Skeletal muscle cell (primary cell): ENCODE data around the gene ZNF281.
"Not testable (repeated sequence)": the region's sequence is repeated elsewhere in the genome, so short reads cannot be mapped to it uniquely, and the experiment has no call there.

Source experiments
- DNase-seq: peaks from one replicate; pipeline ENCODE4 v3.0.0-alpha.2; 2010; ENCODE audit warnings: low read depth
- H3K4me3 ChIP-seq: 2 replicates; pipeline ENCODE4 v1.5.1; 2011; ENCODE audit warnings: low read depth, mild to moderate bottlenecking, control low read depth, low read length, moderate library complexity

The ZNF281 gene, protein sequence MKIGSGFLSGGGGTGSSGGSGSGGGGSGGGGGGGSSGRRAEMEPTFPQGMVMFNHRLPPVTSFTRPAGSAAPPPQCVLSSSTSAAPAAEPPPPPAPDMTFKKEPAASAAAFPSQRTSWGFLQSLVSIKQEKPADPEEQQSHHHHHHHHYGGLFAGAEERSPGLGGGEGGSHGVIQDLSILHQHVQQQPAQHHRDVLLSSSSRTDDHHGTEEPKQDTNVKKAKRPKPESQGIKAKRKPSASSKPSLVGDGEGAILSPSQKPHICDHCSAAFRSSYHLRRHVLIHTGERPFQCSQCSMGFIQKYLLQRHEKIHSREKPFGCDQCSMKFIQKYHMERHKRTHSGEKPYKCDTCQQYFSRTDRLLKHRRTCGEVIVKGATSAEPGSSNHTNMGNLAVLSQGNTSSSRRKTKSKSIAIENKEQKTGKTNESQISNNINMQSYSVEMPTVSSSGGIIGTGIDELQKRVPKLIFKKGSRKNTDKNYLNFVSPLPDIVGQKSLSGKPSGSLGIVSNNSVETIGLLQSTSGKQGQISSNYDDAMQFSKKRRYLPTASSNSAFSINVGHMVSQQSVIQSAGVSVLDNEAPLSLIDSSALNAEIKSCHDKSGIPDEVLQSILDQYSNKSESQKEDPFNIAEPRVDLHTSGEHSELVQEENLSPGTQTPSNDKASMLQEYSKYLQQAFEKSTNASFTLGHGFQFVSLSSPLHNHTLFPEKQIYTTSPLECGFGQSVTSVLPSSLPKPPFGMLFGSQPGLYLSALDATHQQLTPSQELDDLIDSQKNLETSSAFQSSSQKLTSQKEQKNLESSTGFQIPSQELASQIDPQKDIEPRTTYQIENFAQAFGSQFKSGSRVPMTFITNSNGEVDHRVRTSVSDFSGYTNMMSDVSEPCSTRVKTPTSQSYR

DNA sequence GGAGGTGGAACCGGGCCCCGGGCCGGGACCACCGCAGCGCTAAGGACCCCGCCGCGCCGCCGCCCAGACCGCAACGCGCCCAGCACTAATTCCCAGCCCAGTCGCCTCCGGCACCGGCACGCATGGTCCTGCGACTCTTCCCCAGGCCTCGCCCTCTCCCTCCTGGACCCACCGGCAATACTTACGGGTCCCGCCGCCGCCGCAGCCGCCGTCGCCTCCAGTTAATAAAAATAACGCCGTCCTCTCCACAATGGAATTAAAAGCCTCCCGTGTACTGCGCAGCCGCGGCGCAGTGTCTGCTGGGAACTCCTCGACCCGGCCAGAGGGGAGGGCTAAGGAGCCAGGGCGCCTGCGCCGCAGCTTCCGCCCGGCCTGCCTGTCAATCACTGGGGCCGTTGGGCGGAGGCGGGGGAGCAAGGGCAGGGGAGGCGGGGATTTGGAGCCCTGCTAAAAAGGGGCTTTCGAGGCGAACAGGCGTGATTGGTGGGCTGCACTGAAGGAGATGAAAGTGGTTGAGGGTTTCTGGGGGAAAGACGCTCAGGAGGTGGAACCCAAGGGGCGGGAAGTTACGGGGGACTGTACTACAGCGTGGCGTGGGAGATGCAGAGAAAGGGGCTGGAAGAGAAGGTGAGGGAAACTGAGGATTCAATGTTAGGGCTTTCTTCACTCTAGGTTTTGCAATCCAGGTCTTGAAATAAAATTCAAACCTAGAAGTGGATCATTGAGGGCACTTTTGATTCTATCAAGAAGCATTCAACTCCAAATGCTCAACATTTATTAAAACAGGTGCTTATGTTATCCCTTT, at the start of gene ZNF281:
ZNF281 (minus strand) TSS at position 276 of the 805 bp plus-strand sequence. CDS start 331 bp downstream, outside the sequence.
- H3K4me3 ChIP-seq, result peak within 1 kb of the TSS; percentile 76
- peak; percentile 74 for DNase-seq

DNA sequence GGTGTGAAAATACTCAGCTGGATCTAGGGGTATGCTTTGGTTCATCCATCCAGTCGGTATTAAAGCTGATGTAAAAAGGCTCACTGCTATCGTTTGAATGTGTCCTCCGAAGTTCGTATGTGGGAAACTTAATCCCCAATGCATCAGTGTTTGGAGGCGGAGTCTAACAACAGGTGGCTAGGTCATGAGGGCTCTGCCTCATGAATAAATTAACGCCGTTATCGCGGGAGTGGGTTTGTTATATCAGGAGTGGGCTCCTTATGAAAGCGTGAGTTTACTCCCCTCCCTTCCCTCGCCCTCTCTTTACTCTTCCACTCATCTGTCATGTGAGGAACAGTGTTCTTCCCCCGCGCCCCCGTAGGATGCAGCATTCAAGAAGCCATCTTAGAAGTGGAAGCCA, 48.9 kb upstream of the ZNF281 start:
- DNase-seq, result no peak
- no peak overlapping the region for H3K4me3 ChIP-seq

DNA sequence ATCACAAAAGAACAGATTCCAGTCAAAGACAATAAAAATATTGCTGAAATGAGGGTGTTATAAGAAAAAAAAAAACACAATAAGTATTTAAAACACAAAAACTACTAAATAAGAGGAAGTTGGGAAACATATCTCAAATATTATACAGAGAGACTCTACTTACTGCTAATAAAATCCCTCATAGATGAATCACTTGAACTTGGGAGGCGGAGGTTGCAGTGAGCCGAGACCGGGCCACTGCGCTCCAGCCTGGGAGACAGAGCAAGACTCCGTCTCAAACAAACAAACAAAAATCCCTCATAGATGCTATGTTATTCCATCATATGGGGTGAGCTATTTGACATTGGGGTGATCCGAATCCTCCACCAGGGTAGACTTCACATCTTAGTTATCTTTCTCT, 48.0 kb upstream of the ZNF281 start:
- no peak overlapping the region for H3K4me3 ChIP-seq
- no peak for DNase-seq

DNA sequence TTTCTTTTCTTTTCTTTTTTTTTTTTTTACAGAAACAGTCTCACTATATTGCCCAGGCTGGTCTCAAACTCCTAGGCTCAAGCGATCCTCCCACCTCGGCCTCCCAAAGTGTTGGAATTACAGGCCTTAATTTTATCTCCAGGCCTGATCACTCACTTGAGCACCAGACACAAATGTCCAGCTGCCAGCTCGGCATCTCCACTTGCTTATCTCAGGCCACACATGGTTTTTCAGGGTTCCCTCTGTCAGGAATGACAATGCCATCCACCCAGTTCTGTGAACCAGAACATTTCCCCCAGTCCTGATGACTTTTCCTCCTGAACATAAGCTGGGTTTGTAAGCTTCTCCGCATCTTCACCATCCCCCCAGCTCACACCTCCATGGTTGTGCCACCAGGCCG, 44.6 kb upstream of the ZNF281 start:
- H3K4me3 ChIP-seq, result no peak overlapping the region
- no peak for DNase-seq

DNA sequence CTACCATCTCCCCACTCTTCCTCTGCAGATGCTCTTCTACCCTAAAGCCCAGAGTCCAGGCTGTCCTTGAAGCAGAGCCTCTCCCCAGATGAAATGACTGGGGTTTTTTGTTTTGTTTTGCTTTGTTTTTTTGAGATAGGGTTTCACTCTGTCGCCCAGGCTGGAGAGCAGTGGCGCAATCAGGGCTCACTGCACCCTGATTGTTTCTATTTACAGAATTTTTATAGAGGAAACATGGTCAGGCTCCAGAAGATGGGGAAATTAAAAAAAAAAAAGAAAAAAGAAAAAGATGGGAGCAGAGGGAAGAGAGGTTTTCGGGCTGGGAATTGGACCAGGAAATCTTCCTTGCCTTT, 43.7 kb upstream of the ZNF281 start:
- DNase-seq, result no peak
- no peak overlapping the region for H3K4me3 ChIP-seq

DNA sequence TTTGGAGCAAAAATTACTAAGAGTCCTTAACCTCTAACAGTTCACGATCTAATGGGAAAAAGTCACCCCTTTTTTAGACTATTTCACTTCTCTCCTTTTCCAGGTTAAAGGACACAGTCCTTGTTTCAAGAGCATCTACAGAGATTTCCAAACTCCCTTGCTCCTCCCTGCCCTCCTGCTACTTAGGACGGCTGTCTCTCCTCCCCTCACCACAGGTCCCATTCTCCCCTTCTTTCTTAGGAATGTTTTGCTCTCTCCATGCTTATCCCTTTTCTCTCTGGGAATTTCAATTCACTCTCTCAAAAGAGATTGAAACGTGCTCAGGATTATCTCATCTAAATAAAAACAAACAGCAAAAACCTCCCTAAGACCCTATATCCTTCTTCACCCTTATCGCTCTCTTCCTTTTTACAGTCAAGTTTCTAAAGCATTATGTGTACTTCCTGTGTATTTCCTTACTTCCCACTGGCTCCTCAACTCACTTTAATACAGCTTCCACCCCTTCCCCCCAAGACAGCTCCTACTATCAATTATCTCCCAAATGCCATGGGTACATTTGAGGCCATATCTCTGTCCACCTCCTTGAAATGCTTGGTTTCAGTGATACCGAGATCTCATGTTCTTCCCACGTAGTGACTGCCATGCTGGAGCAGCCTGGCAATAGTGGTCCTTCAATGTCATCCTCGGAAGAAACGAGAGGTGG, 43.2 kb upstream of the ZNF281 start:
- no peak for DNase-seq
- H3K4me3 ChIP-seq, result no peak overlapping the region

DNA sequence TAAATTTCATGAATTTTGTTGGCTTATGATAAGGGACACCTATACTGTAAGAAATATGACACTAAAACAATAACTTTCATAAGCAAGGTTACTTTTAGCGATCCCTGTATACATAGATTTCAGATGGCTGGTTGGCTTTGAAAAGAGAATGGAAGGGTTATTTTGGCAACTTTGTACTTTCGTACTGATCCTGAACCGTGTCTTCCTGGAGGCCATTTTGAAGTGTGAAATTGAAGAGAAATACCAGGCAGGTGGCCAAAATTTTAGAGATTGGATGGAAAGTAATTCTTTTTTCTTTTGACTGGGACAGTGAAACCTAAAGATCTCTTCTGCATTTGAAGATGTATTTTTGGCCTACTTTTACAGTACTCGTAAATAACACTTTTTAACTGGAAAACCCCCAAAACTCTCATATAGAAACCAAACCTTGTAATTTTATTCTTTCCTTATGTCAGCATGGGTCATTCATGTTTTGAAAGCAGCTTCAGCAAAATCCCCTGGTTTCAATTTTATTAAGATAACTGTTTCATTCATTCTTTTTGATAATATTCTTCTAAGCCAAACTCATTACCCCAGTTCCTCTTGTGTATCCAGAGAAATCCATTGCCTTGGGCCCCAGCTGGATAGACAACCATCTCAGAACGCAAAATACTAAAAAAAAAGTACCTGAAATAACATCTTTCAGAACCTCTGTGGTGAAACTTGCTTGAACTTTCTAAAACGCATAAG, 38.4 kb upstream of the ZNF281 start:
- no peak for DNase-seq

DNA sequence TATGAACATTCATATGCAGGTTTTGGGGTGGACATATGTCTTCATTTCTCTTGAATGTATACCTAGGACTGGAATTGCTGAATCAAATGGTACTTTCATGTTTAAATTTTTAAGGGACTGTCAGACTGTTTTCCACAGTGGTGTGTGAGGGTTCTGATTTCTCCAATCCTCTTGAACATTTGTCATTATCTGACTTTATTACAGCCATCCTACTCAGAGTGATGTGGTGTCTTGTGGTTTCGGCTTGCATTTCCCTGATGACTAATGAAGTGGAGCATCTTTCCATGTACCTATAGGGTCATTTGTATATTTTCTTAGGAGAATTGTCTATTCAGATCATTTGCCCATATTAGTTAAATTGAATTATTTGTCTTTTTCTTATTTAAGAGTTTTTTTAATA, 35.4 kb upstream of the ZNF281 start:
- DNase-seq, result peak; percentile 68
- H3K4me3 ChIP-seq, result no peak overlapping the region

More for the DNA sequence above, 38.4 kb upstream of the ZNF281 start:
- no peak overlapping the region for H3K4me3 ChIP-seq

DNA sequence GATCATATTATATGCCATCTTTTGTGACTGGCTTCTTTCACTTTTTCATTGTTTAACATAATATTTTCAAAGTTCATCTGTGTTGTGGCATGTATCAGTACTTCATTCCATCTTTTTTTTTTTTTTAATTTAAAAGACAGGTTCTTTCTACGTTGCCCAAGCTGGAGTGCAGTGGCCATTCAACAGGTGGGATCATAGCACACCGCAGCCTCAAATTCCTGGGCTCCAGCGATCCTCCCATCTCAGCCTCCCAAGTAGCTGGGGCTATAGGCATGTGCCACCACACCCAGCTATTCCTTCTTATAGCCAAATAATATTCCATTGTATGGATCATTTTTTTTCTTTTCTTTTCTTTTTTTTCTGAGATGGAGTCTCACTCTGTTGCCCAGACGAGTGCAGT, 34.6 kb upstream of the ZNF281 start:
- no peak for DNase-seq
- H3K4me3 ChIP-seq, result no peak overlapping the region

DNA sequence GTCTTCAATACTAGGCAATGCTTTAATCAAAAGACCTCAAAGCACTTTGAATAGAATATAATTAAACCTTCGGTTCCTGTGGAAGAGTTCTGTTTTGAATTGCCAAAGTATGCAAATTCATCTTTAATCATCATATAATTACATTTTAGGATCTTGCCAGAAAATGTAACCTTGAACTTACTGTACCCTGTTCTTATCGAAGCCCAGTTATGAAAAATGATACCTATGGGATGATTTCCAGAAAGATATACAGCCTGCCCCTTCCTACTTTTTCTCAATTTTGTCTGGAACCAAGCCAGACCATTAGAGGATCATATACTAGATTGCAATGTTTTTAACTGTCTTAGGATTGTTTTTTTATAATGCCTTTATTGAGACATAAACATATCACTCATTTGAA, 34.0 kb upstream of the ZNF281 start:
- DNase-seq, result no peak
- H3K4me3 ChIP-seq, result no peak overlapping the region

DNA sequence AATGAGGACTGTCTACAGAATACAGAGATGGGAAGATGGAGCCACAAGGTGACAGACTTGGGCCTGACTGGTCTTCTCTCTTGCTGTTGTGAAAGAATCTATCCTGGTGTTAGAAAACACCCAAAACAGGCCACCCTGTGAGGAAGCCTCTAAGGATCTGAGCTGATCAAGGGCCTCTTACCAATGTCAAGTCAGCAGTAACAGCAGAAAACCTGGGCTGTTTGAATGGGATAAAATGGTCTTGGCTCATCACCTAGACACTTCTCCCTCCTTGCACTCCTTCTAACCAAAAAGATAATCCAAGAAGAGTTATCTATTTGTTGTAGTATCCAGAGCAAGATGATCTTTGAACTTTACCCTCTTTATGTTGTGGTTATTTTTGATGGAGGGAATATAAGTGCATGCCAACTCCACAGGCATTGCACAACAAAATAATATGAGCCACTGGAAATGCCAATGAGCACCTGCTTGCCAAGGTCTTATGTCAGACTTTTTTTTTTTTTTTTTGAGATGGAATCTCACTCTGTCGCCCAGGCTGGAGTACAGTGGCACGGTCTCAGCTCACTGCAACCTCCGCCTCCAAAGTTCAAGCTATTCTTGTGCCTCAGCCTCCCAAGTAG, 32.8 kb upstream of the ZNF281 start:
- H3K4me3 ChIP-seq, result no peak overlapping the region
- no peak for DNase-seq

DNA sequence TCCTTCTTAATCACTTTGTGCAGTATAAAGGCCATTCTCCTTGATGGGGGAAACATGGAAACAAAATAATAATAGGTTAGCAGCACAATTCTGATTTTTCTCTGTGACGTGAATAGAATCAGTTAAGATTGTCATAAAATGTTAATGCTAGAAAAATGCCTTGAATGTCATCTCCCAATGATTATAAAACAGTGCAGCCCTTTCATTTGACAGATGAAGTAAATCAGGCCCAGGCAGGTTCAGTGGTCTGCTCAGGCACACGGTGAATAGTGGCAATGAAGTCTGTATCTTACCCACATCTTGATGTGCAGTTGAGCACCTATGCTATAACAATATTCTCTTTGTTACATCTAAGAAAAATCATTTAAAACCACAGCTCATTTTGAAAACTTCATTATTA, 32.2 kb upstream of the ZNF281 start:
- H3K4me3 ChIP-seq, result no peak overlapping the region
- no peak for DNase-seq

DNA sequence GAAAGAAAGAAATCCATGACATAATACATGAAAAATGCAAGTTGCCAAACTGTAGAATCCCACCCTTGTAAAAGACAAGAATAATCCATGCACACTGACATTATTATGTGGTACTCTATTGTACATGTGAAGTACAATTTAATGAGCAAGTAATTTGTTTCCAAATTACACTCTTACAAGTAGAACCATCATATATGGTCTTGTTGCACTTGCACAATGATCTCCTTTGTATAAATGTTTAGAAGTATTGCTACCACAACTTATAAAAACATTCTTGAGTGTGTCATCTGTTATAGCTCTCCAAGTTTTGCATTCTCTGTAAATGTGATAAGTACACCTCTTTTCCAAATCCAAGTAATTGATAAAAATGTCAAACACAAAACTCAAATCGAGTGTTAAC, 29.1 kb upstream of the ZNF281 start:
- no peak for DNase-seq
- H3K4me3 ChIP-seq, result no peak overlapping the region

DNA sequence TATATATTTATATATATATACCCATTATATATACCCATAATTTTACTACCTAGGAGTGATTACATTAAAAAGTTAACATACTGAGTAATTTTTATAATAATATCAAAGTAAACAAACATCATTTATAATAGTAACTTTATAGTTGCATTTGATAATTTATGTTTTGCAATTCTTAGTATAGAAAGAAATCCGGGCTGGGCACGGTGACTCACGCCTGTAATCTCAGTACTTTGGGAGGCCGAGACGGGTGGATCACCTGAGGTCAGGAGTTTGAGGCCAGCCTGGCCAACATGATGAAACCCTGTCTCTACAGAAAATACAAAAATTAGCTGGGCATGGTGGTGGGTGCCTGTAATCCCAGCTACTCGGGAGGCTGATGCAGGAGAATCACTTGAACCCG, 28.6 kb upstream of the ZNF281 start:
- DNase-seq, H3K4me3 ChIP-seq: not testable (repeated sequence)

DNA sequence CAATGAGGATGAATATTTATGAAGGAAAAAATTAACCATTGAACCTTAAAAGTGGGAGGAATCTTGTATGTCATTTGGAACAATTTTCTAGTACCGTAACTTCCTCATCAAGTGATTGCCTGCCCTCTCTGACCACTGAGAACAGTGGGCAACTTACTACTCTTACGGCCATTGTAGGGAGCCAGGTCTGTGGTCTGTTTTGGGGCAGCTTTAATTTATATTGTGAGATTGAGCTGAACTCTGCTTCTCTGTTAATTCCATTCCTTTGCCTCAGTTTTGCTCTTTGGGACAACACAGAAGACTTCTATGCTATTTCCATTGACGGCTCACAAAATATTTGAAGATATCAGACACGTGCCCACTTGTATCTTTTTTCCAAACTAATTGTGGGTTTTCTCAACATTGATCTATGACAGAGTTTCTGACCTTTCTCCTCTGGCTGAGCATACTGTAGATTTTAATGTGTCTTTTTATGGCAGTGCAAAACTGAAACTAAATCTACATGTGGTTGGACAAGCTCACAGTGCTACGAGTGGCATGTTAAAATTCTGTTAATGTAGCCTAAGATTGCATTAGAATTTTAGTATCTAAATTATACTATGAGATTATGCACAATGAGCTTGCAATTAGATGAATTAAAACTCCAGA, 27.8 kb upstream of the ZNF281 start:
- no peak for DNase-seq

DNA sequence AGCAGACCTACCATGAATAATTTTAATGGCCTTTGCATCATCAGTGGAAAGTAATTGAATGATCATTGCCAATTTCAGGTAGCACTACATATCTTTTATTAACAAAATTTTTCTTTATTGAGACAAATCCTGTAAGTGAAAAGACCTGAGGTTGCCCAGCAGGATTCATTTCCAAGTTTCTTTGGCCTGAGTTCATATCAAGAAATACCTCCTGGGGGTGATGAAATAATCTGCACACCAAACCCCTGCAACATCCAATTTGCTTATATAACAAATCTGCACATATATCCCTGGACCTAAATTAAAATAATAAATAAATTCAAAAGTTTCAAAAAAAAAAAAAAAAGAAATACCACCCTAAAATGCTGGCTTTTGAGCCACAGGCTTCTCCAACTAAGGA, 27.3 kb upstream of the ZNF281 start:
- no peak overlapping the region for H3K4me3 ChIP-seq
- no peak for DNase-seq

More for the DNA sequence above, 27.8 kb upstream of the ZNF281 start:
- no peak overlapping the region for H3K4me3 ChIP-seq

DNA sequence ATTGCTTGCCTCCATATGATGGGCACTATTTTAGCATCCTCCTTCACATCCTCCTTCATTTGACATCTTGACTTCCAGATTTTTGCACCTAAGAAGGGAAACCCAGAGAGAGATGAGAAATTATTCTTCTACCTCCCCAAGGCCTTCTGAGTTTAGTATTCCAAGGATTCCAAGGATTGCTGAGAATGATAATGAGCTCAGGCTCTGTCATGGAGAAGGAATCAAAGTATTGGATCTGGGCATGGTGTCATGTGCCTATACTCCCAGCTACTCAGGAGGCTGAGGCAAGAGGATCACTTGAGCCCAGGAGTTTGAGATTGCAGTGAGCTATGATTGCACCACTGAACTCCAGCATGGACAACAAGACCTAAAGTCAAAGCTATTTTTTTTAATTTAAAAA, 26.6 kb upstream of the ZNF281 start:
- DNase-seq, result no peak

More for the DNA sequence above, 26.6 kb upstream of the ZNF281 start:
- no peak overlapping the region for H3K4me3 ChIP-seq
